Right ventricle myocardium inferior (tissue), 1 donor: ENCODE data around the gene EP400. TPM values are rescaled to one million over a fixed set of nuclear protein-coding genes. Genes with fewer than 3 reads are reported as not detected.
"Not testable (repeated sequence)": the region's sequence is repeated elsewhere in the genome, so short reads cannot be mapped to it uniquely, and the experiment has no call there.

Experiments used
- ATAC-seq: fragments of 200-7000 bp; cut with Tn5 transposase; one replicate; pipeline ENCODE4 v1.9.1; 2020; ENCODE audit warnings: mild to moderate bottlenecking, moderate library complexity
- DNase-seq: peaks from one replicate; pipeline ENCODE4 v3.0.0; 2021; ENCODE audit errors: missing footprints
- intact Hi-C: fragments of 100-400 bp; cut with DNase I; formaldehyde crosslinking; loops from one replicate; pipeline ENCODE4 v1.11.0; 2022
- total RNA-seq: library from RNA; stranded (reverse); fragmentation: NEBNext Ultra II Directional; extraction: Animal tissue kit (Norgen Biotek cat#: 25700); gene quantifications from one replicate; pipeline ENCODE4 v1.2.1, GENCODE V29; 2021
- donor health status: DM: no; HTN: yes; CAD: no; lungs with severe emphysema.

The EP400 gene
- total RNA-seq, 1 donor from 2014 or later, result 13.9 TPM

DNA sequence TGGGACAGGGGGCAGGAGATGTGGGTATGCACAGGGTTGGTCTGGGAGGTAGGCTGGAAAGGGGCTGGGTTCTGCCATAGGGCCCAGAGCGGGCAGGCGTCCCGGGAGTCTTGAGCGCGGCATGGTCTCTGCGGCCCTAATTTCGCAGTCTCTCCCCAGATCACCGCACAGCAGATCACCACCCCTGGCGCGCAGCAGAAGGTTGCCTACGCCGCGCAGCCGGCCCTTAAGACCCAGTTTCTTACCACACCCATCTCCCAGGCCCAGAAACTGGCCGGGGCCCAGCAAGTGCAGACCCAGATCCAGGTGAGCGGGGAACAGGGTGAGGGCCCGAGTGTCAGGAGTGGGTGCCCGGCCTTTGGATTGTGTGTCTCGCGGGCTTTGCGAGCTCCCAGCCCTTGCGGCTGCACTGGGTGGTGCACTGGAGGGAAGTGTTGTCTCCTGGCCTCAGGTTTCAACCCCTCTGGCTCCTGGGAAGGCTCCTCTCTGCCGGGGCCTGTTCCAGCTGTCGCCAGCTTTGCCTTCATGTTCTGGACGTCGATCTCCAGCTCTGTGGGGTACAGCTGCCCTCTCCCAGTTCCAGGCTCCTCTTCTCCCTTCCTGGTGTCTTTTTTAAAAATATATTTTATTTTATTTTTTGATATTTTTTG, 119.7 kb downstream of the EP400 start:
- DNase-seq, result no peak
- intact Hi-C loops, result no loop called here

DNA sequence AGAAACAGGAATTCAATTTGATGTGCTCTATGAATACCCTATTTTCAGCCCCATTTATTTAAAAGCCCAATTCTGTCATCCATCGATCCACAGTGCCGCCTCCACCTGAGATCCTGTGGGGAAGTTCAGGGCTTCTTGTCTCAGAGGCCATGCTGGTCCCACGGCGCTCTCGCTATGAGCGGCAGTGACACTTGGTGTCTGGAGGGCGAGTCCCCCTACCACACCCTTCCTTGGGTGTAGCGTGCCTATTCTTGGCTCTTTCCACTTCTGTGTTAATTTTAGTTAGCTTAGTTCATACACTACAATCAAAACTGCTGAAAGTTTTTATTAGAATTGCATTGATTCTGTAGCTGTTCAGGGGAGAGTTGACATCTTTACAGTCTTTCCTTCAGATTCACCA, 120.6 kb downstream of the EP400 start:
- no peak for ATAC-seq
- intact Hi-C loops, result no loop called here

More for the DNA sequence above, 119.7 kb downstream of the EP400 start:
- no peak for ATAC-seq

GRCh38 chr12:132071040-132071810, 121.5 kb downstream of the EP400 start:
- no peak for ATAC-seq
- intact Hi-C loops, result no loop called here

More for the DNA sequence above, 120.6 kb downstream of the EP400 start:
- DNase-seq, result no peak

GRCh38 chr12:132071830-132072384, 122.2 kb downstream of the EP400 start:
- DNase-seq (no peak), ATAC-seq (no peak)
- intact Hi-C loops, result no loop called here

More at GRCh38 chr12:132071040-132071810, 121.5 kb downstream of the EP400 start:
- no peak for DNase-seq

DNA sequence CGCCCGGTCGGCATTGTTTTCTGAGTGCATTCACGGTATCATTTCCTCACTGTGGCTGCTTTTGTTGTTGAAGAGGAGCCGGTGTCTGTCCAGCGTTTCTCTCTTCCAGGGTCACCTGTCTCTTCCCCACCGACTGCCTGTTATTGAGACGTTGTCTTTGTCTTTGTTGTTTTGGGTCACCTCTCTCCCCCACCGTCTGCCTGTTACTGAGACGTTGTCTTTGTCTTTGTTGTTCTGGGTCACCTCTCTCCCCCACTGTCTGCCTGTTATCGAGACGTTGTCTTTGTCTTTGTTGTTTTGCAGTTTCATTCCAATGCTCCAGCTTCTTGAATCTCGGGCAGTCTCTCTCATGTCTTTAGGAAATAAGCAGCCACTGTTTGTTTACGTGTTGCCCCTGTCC, 124.5 kb downstream of the EP400 start:
- ATAC-seq, result no peak
- intact Hi-C loops, result no loop called here

DNA sequence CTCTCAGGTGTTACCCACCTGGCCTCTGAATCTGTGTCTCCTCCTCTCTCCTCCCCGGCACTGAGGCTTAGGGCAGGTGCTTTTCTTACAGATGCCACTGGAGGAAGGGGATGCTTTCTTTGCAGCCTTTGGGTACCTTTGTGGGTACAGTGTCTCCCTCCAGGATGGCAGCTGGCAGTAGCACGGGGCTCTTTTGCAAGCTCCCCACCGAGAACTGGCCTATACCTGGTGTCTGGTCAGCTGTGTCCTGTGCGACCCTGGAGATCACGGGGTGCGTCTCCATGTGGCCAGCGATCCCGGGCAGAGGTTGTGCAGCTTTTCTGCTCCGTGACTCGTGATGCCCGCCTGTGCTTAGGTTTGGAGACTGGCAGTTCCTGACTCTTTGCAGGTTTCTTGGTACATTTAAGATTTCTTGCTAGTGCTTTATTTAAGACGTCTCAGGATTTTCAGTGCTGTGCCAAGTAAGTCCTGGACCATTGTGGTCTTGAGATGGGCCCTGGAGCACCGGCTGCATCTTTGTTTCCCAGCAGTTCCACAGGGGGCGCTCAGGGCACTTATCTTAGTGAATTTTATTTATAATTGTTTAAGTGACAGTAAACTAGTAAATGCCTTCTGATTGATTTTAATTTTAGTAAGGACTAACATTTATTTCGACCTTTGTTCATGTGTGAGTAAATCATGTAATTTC, 125.4 kb downstream of the EP400 start:
- DNase-seq (no peak), ATAC-seq (no peak)
- intact Hi-C loops, result no loop called here

More for the DNA sequence above, 124.5 kb downstream of the EP400 start:
- DNase-seq, result no peak

GRCh38 chr12:132075714-132076553, 126.2 kb downstream of the EP400 start:
- no peak for DNase-seq
- no peak for ATAC-seq
- intact Hi-C loops, result no loop called here

GRCh38 chr12:132076711-132077110, 127.0 kb downstream of the EP400 start:
- no peak for ATAC-seq
- DNase-seq, result no peak
- intact Hi-C loops, result no loop called here

DNA sequence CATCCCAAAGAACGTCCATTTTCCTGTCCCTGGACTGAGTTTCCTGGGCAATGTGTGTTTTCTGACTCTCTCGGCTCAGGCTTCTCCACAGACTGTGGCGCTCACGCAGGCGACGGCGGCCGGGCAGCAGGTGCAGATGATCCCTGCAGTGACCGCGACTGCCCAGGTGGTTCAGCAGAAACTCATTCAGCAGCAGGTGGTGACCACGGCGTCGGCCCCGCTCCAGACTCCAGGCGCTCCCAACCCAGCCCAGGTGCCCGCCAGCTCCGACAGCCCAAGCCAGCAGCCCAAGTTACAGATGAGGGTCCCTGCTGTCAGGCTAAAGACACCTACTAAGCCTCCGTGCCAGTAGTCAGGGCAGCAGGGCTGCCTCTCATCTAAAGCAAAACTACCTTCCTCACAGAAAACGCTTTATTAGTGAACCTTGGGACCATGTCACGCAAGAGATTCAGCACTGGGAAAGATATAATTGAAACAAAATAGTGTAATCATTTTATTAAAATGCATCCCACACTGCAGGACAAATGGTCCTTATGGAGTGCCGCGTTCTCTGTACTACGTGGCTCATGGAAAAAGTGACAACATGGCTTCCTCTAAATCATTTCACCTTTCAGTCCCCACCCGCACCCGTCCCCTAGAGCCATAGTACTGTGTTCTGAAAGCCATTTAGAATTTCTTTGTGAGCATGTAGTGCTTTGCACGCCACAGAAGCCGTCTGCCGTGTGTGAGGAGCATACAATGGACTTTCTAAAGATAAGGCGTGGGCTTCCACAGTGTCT, 127.8 kb downstream of the EP400 start:
- DNase-seq (no peak), ATAC-seq (no peak)
- intact Hi-C loops, result no loop called here

DNA sequence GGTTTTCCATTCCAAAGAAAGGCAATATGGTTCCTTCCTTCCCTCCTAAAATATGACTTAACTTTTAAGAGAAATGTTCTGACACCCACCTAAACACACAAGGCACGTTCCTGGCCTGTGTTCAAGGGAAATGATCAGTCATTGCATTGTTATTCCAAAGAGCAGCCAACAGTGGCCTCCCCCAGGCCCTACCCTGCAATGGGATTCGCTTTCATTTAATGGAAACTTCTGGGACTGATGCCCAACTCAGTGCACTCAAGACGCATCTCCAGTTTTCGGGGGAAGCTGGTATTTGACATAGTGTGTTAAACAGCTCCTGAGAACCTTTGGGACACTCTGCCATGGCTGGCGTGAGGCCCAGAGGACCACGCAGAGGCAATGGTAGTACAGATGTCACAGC, 128.4 kb downstream of the EP400 start:
- intact Hi-C loops, result no loop called here
- DNase-seq (no peak), ATAC-seq (no peak)

DNA sequence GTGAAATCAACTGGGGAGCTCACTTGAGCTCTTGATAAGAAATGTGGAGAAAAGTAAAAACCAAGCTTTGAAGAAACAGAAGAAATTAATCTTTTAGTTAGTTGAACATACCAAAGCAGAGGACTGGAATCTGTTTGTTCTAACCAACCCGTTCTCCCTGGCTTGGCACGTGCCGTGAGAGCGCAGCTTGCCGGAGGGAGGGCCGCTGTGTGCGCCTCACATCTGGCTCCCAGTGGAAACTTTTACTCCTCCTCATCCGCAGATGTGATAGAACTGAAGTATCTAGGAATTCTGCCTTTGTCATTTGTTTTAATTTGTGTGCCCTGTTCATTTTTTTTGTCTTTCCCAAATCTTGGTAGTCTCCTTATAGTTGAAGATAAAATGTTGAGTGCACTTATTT, 129.5 kb downstream of the EP400 start:
- intact Hi-C loops, result no loop called here
- ATAC-seq (no peak), DNase-seq (no peak)

GRCh38 chr12:132079695-132080094, 130.0 kb downstream of the EP400 start:
- DNase-seq (no peak), ATAC-seq (no peak)
- intact Hi-C loops, result no loop called here

- intact Hi-C loops, ATAC-seq, DNase-seq: not testable (repeated sequence)
Measured at GRCh38 chr12:132080515-132080914, 130.8 kb downstream of the EP400 start.

DNA sequence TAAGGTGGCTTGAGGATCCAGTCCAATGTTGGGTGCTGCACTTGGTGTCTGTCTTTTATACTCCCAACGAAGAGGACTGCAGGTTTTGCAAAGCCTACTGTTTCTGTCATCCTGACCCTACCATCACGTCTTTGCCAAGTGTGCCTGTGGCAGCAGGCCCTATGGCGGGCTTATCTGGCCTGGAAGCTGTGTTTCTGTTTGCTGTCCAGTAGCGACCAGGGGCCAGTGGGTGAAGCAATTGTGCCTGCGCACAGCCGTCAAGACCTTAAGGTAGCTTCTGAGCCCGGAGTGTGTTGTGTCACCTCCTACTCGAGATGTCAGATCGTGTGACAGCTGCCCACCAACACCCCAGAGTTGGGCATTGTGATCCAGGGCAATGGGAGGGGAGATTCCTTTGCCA, 131.7 kb downstream of the EP400 start:
- DNase-seq (no peak), ATAC-seq (no peak)
- intact Hi-C loops, result no loop called here

GRCh38 chr12:132083614-132083940, 133.8 kb downstream of the EP400 start:
- ATAC-seq (no peak), DNase-seq (no peak)
- intact Hi-C loops, result no loop called here

GRCh38 chr12:132083941-132084620, 134.3 kb downstream of the EP400 start:
- intact Hi-C loops, result no loop called here
- ATAC-seq (peak; percentile 97), DNase-seq (peak; percentile 95)

DNA sequence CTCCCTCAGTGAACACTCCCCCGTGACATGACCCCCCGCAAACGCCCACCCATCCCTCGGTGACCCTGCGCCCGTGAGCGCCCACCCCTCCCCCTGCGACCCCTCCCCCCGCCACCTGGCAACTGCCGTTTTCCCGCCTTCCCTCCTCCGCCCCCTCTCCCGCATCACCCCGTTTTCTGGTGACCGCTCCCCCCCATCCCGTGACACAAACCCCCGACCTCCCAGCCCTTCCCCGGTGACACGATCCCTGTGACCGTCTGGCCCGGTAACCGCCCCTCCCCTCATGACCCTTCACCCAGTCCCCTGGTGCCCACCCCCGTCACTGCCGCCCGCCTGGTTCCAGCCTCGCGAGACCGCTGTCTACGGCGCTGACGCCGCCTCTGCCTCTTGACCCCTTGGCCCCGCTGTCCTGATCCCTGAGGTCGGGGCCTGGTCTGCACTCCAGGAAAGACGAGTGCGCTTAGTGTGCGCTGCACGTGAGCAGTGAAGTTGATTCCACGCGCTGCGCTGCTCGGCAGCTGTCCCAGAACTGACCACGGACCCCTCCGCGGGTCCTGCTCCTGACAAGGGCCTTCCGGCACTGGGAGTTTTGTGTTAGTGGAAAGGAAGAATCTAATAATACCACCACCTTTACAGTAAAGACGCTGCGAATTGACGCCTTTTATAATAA, 135.0 kb downstream of the EP400 start:
- intact Hi-C loops, result no loop called here
- peak; percentile 66 for ATAC-seq
- DNase-seq, result peak; percentile 81
